Kasumi-1 (cell line): ENCODE data around the gene BLOC1S1.

Experiments used
- DNase-seq, 2 experiments: peaks; one replicate each; lab custom pipeline; 2025; lab: John Stamatoyannopoulos, UW

BLOC1S1 gene

DNA sequence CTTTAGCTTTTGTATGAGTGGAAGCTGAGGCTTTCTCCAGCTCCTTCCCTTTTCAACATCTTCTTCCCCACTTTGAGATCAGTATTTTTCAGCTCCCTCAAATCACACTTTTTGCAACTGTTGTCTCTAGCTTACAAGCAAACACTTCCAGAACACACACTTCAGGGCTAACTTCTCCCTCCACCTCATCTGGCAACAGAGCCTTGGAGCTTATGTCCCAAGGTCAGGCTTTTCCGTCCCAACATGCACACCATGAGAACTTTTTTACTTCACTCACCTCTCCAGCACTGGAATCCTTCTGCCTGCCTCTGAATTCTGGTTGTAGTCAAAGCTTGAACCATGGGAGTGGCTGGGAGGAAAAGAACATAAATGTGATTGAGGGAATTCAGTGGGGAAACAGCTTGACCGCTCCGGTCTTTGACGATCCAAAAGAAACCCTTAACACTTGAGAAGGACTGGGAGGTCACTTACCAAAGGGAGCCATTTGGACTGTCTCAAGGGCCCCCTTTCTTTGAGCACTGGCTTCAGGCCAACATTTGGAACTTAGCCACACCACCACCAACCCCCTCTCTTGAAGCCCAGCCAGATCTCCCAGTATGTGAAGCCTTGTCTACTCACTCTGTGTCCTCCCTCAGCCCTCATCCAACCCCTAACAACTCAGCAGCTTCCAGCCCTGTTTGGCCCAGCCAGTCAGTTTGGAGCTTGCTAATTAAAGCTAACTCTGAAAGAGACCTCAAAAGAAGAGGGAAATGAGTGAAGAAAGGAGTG lies 3.9 kb upstream of the BLOC1S1 start:
- no peak for DNase-seq

GRCh38 chr12:55712700-55713415 lies 3.0 kb upstream of the BLOC1S1 start:
- DNase-seq: no peak

GRCh38 chr12:55713721-55714120 lies 2.1 kb upstream of the BLOC1S1 start:
- no peak for DNase-seq

GRCh38 chr12:55715169-55715764 lies 579 bp upstream of the BLOC1S1 start:
- DNase-seq: no peak

- DNase-seq: no peak
These were observed 724 bp downstream of the BLOC1S1 start for GRCh38 chr12:55716582-55716957.

DNA sequence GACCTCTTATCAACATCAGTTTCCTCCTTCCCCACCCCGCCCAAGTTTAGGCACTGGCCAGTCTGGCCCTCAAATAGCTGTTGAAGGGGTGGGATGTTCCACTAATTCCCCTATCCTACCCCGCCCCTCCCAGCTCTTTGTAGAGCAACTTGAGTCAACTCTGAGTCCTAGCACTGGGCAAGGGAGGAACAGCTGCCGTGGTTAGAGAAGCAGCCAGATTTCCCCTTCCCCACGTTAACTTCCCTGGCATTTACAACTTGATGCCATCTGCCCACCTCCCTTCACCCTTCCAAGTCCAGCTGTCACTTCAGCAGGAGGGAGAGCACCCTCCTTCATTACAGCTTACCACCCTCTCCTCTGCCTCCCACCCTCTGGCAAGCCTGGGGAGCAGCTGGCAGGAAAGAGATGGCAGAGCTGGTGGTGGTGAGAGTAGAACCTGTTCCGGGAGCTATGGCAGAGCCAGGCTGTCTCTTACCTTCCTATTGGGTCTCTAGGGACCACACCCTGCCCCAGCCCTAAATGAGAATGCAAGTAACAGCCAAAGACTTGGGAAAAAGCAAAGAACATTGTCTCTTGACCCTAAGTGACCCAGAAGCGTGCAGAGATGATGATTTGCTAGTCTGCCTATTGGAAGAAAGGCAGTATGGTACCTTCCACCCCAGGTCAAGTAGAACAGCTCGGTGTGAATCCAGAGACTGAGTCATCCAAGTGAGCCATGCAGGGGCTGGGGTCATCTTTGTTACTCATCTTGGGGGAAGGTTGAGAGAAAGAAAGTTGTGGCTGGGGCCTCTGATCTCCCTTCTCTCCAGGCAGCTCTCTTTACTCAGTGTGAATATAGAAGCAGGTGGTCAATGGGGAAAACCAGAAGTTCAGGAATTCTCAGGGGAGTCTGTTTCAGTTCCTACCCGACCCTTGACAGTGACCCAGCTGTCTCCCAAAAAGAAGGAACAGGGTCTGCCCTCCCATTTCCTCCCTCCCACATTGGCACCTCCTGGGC lies 1.5 kb downstream of the BLOC1S1 start:
- DNase-seq: no peak

DNA sequence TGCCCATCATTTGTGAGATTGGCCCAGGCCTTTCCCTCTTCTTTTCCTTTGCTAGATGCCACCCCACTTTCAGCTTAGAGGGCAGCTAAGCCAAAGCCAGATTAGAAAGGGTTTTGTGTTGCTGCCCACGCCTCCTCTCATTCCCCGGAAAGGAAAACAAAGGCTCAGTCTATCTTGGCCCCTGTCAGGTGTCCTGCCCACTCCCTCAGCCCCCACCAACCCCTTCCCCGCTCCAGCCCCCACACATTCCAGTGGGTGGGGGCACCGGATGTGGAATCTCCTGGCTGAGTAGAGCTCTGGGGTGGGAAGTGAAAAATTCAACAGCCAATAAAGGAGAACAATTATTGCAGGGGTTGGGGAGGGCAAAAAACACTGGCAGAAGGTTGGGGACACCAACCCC lies 2.2 kb downstream of the BLOC1S1 start:
- DNase-seq: no peak

GRCh38 chr12:55718624-55719275 lies 2.9 kb downstream of the BLOC1S1 start:
- DNase-seq: no peak

GRCh38 chr12:55719371-55719770 lies 3.5 kb downstream of the BLOC1S1 start:
- DNase-seq: no peak

- no peak for DNase-seq
These were observed 4.3 kb downstream of the BLOC1S1 start, which contains the start of gene RDH5 for GRCh38 chr12:55720071-55720564. Gene RDH5 (plus strand): TSS chr12:55720393. CDS start chr12:55721185, 792 bp downstream.

GRCh38 chr12:55720894-55721444 lies 5.1 kb downstream of the BLOC1S1 start:
- peak in 1 of 2 experiments; percentile 6 for DNase-seq

- DNase-seq: no peak
These were observed 5.9 kb downstream of the BLOC1S1 start for GRCh38 chr12:55721601-55722213.

GRCh38 chr12:55722948-55723347 lies 7.1 kb downstream of the BLOC1S1 start:
- DNase-seq: no peak

DNA sequence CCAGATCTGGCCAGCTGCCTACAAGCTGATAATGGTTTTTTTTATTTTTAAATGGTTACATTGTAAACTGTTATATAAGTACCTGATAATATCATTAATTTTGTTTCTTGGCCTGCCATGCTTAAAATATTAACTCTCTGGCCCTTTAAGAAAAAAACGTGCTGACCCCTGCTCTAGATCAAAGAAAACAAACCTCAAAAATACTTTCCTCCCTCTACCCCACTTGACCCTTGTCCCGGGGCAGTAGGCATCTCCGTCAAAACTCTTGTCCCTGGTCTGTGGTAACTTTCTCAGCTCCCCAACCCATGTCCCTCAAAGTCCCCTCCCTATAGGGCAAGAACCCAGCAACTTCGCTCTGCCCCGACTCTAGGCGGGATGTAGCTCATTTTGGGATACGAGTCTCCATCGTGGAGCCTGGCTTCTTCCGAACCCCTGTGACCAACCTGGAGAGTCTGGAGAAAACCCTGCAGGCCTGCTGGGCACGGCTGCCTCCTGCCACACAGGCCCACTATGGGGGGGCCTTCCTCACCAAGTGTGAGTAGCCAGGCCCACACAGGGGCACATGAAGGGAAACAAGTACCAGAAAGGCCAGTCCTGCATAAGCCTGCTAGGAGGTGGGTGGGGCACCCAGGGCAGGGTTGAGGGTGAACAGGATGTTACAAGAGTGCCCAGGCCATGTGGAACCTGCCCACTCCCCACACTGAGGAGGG lies 7.8 kb downstream of the BLOC1S1 start:
- DNase-seq: no peak

DNA sequence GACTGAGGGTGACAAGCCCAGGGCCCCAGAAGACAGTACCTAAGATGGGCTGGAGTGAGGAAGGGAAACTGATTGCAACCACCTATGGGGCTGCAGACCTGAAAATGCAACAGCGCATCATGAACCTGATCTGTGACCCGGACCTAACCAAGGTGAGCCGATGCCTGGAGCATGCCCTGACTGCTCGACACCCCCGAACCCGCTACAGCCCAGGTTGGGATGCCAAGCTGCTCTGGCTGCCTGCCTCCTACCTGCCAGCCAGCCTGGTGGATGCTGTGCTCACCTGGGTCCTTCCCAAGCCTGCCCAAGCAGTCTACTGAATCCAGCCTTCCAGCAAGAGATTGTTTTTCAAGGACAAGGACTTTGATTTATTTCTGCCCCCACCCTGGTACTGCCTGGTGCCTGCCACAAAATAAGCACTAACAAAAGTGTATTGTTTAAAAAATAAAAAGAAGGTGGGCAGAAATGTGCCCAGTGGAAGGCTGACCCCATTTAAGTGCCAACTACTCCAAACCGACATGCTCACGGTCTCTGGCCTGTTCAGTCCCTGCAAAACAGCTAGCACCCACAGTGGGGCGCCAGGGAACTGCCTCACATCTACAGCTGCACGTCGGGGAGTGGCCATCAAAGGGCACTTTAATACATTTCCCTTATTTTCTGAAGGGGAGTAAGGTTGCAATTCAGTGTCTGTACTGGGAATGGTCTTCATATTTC lies 8.5 kb downstream of the BLOC1S1 start:
- DNase-seq: peak; percentile 78 to 84

DNA sequence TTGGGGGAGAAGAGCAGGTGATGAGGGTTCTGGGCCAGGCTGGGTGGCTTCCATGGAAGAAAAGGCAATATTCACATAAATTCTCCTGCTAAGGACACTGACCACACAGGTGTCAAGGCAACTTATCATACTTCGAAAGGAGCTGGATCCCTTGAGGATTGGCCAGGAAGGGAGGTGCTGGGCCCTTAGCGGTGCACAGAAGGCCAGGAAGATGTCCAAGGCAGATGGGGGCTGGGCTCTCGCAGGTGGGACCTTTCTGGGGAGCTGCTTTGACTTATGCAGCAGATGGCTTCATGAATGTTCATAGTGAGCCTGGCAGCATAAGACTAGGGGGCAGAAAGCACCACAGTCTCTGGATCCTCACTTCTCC lies 9.1 kb downstream of the BLOC1S1 start:
- no peak for DNase-seq

- DNase-seq: no peak
These were observed 9.7 kb downstream of the BLOC1S1 start for GRCh38 chr12:55725556-55725955.

DNA sequence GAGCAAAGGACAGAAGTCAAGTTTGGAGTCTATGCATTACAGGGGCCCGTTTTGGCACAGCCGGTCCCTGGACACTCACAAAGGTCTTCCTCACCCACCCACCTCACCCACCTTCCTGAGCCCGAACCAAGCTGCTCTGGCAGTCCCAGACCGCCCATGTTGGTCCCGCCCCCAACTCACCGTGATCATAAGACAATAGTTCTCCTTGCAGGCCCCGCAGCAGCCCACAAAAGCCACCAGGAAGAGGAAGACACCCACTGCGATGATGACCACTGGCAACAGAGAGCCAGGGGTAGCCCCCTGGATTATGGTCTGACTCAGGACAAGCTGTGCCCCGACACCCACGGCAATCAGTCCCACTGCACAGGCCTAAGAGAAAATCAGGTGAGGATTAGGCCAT lies 11.1 kb downstream of the BLOC1S1 start:
- DNase-seq: no peak

DNA sequence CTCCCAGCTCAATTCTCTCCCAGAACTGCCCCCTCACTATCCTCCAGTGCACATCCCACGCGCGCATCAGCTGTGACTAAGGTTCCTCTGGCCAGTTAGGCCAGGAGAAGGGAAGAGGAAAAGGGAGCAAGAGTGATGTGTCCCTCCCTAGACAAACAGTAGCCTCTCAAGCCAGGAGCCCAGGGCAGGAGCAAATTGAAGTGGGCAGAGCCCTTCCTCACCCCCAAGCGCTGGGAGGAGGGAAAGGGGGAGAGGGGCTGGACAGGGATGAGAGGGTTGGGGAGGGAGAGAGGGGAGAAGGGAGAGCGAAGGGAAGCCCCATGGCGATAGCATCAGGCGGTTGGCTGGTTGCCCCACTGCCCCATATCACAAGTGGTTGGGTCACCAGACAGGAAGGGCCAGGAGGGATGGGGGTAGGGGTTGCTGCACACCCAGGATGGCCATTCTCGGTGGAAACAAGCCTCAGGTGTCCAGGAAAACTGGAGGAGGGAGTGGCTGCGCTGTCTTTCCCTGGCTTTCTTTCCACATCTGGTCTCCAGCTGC lies 11.9 kb downstream of the BLOC1S1 start:
- DNase-seq: no peak
